GM12892 (cell line): ENCODE measurements around the gene PGBD5.

Source experiments
- POLR2A ChIP-seq: IDR thresholded peaks from 2 replicates; pipeline ENCODE4 v1.6.1; 2011; ENCODE audit warnings: low read depth, low read length, control low read depth
- POLR2AphosphoS5 ChIP-seq: IDR thresholded peaks from 2 replicates; pipeline ENCODE4 v1.6.1; 2011; ENCODE audit warnings: low read depth, low read length, control low read depth

- TF ChIP-seq POLR2AphosphoS5 (no peak), POLR2A (no peak)
These were observed 11.4 kb downstream of the PGBD5 start for GRCh38 chr1:230414694-230415093.
